Body of pancreas (tissue), 4 donors: ENCODE measurements around the gene ING1. TPM values are rescaled to one million over a fixed set of nuclear protein-coding genes. Genes with fewer than 3 reads are reported as not detected.

ENCODE experiments used
- ATAC-seq: fragments of 150-250 bp; one replicate; pipeline ENCODE4 v1.9.1; 2016
- DNase-seq, 4 donors: peaks; one replicate each; pipeline ENCODE4 v3.0.0-alpha.2; 2019
- H3K27ac ChIP-seq, 4 donors: fragments of 200-600 bp; sonication (generic); 1 replicate in 3 of 4; 2 replicates in 1 of 4; pipeline versions ENCODE4 v1.5.1 to v1.6.1; 2016 to 2019; ENCODE audit warnings: mild to moderate bottlenecking in 1 of 4, mixed read lengths in 1 of 4, moderate library complexity in 1 of 4
- H3K27me3 ChIP-seq, 2 donors: fragments of 200-600 bp; sonication (generic); one replicate each; pipeline ENCODE4 v1.6.0; 2016; ENCODE audit warnings: mild to moderate bottlenecking in 1 of 2
- H3K36me3 ChIP-seq, 2 donors: fragments of 200-600 bp; sonication (generic); replicated peaks in 1 of 2; 2 replicates each; pipeline ENCODE4 v1.5.1; 2016; ENCODE audit warnings: low read depth in 2 of 2; ENCODE audit not compliant: insufficient read depth in 1 of 2
- H3K4me1 ChIP-seq: fragments of 200-600 bp; sonication (generic); one replicate; pipeline ENCODE4 v1.6.0; 2016
- H3K4me3 ChIP-seq, 2 donors: fragments of 200-600 bp; sonication (generic); 1 replicate in 1 of 2; 2 replicates in 1 of 2; pipeline ENCODE4 v1.5.1; 2016 to 2019
- H3K9me3 ChIP-seq, 3 donors: fragments of 200-600 bp; sonication (generic); 1 replicate in 2 of 3; 2 replicates in 1 of 3; pipeline ENCODE4 v1.5.1; 2016
- CTCF ChIP-seq, 7 experiments: fragments of 450-650 bp in 4 of 7; fragments of 200-600 bp in 3 of 7; sonication (generic) in 3 of 7; IDR thresholded peaks; one replicate each; pipeline ENCODE4 v1.5.1; 2016 to 2019; ENCODE audit warnings: antibody characterized with exemption in 7 of 7
- POLR2A ChIP-seq, 3 donors: fragments of 450-650 bp; IDR thresholded peaks; one replicate each; pipeline ENCODE4 v1.6.1; 2016; ENCODE audit warnings: antibody characterized with exemption in 3 of 3, mild to moderate bottlenecking in 2 of 3
- WGBS, 2 donors: methylation state at CpG; one replicate each; pipeline ENCODE4 v1.1.5; 2017; 5-methylcytosine and 5-hydroxymethylcytosine counted together
- intact Hi-C: fragments of 100-400 bp; cut with DNase I; formaldehyde crosslinking; loops from one replicate; pipeline ENCODE4 v1.15.1; 2023
- total RNA-seq, 2 donors: library from RNA; depleted of rRNA; stranded (reverse); fragments of >200 nt; gene quantifications; one replicate each; pipeline ENCODE4 v1.1.0, GENCODE V29; 2016

Gene ING1
- total RNA-seq, 2 donors from 2014 or later, result 3.4 to 4.6 TPM

GRCh38 chr13:110714797-110715394 lies 1.4 kb downstream of the ING1 start:
- Histone ChIP-seq H3K36me3 (peaks cover 4 to 7% of the 10 kb centered on the region in 2 donors), H3K27me3 (no peaks in the 10 kb centered on the region), H3K4me1 (peaks cover 26% of the 10 kb centered on the region), H3K27ac (peak overlapping the region; percentile 98 to 100 (median 99)), H3K9me3 (no peaks in the 10 kb centered on the region), H3K4me3 (peak overlapping the region; percentile 31 to 45)
- WGBS, 2 donors, result 0% methylated on average over 48 to 49 of the region's 49 CpGs
- intact Hi-C loops, result no loop called here
- peak in 2 of 7 experiments; percentile 8 to 11 for TF ChIP-seq CTCF (IDR thresholded peaks at IDR 0.05)
- peak; percentile 100 for TF ChIP-seq POLR2A (IDR thresholded peaks at IDR 0.05)
- ATAC-seq (no peak), DNase-seq (peak; percentile 65 to 68 (median 66))

- Histone ChIP-seq H3K9me3 (no peaks in the 10 kb centered on the region), H3K27me3 (no peaks in the 10 kb centered on the region), H3K4me3 (peak overlapping the region; percentile 72 to 79), H3K4me1 (peaks cover 26% of the 10 kb centered on the region), H3K36me3 (peaks cover 4 to 7% of the 10 kb centered on the region in 2 donors), H3K27ac (peak overlapping the region; percentile 92 to 100 (median 99))
- TF ChIP-seq POLR2A (IDR thresholded peaks at IDR 0.05) (peak in 1 of 3 donors; percentile 89), CTCF (IDR thresholded peaks at IDR 0.05) (peak in 3 of 7 experiments; percentile 22 to 35 (median 25))
- peak; percentile 70 for ATAC-seq
- intact Hi-C loops, result no loop called here
- peak; percentile 97 to 99 (median 98) for DNase-seq
- WGBS, 2 donors, result 0 to 1% methylated on average over 25 to 68 of the region's 74 CpGs
Observed at GRCh38 chr13:110715395-110716246, 2.1 kb downstream of the ING1 start.

GRCh38 chr13:110716247-110716515 lies 2.7 kb downstream of the ING1 start:
- no peaks in the 10 kb centered on the region for H3K9me3 ChIP-seq
- intact Hi-C loops, result no loop called here
- ATAC-seq (no peak), DNase-seq (peak; percentile 54 to 62 (median 59))
- H3K27ac ChIP-seq, result peak overlapping the region; percentile 92 to 100 (median 94)
- peaks cover 24% of the 10 kb centered on the region for H3K4me1 ChIP-seq
- TF ChIP-seq POLR2A (IDR thresholded peaks at IDR 0.05), result no peak
- TF ChIP-seq CTCF (IDR thresholded peaks at IDR 0.05), result no peak
- H3K27me3 ChIP-seq, result no peaks in the 10 kb centered on the region
- 0% methylated on average over 5 to 12 of the region's 12 CpGs for WGBS, 2 donors
- H3K4me3 ChIP-seq, result peak overlapping the region; percentile 72 to 79
- H3K36me3 ChIP-seq, result peaks cover 6 to 7% of the 10 kb centered on the region in 2 donors

GRCh38 chr13:110719036-110719710 lies 5.7 kb downstream of the ING1 start:
- Histone ChIP-seq H3K9me3 (no peaks in the 10 kb centered on the region), H3K27me3 (no peaks in the 10 kb centered on the region), H3K36me3 (peaks cover 6 to 7% of the 10 kb centered on the region in 2 donors), H3K27ac (no peak overlapping the region), H3K4me1 (peaks cover 18% of the 10 kb centered on the region), H3K4me3 (no peak overlapping the region)
- TF ChIP-seq CTCF (IDR thresholded peaks at IDR 0.05) (no peak), POLR2A (IDR thresholded peaks at IDR 0.05) (no peak)
- no peak for DNase-seq
- ATAC-seq, result no peak
- intact Hi-C loops, result no loop called here
- WGBS, 2 donors, result 96 to 97% methylated on average over 56 to 60 of the region's 61 CpGs
